ENCODE data around the gene ETV6.
A peak's percentile ranks its signal among the peaks of the same experiment; 100 is the strongest.

The ETV6 gene

DNA sequence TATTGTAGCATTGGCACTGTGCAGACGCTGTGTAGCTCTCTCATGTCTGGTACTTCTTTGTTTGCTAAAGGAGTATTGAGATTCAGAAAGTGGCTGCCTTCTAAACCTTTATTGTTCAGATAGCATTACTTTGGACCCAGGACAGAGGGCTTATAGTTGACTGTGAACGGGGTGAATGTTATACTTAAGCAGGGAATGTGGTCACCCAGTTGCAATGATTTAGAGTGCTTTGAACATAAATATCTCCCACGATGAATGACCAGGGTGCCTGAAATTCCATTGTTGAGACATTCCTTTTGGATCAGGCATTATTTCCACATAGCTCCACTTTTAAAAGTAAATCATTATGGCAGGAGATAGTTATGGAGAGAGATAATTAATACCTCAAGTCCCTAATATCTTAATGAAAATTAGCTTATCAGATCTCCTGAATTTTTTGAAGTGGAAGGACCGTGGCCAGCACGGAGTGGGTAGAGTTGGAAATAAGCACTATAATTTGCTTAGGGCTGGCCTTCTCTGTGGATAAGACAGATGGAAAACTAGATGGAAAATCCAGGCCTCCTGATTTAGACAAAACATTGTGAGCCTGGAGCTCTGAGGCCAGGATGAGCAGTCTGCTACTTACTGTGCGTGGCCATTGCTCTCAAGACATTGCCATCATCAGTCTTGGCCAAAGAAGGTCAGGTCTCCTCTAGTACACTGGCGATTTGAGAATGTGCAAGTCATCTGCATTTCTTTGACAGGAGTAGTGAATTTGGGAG is 114.5 kb downstream of the ETV6 start:
- DNase-seq: no peak

DNA sequence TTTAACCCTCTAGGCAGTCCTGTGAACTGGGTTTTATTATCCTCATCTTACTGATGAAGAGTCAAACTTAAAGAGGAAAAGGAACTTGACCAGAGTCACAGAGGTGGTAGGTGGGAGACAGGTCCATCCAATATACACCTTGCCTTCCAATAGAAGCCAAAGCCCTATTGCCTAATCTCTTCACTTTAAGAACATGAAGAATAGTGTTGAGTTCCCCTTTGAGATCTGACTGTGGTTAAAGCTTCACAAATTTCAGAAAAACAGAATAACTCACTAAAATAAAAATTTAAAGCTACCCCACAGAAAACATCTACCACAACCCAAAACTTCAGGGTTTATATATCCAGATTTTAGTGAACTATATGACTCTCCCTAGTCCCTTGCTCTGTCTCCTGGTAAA is 115.4 kb downstream of the ETV6 start:
- DNase-seq: no peak

- DNase-seq: no peak
These were observed 115.9 kb downstream of the ETV6 start for GRCh38 chr12:11765421-11765816.

GRCh38 chr12:11765817-11766794 is 116.6 kb downstream of the ETV6 start:
- peak; percentile 54 for DNase-seq

DNA sequence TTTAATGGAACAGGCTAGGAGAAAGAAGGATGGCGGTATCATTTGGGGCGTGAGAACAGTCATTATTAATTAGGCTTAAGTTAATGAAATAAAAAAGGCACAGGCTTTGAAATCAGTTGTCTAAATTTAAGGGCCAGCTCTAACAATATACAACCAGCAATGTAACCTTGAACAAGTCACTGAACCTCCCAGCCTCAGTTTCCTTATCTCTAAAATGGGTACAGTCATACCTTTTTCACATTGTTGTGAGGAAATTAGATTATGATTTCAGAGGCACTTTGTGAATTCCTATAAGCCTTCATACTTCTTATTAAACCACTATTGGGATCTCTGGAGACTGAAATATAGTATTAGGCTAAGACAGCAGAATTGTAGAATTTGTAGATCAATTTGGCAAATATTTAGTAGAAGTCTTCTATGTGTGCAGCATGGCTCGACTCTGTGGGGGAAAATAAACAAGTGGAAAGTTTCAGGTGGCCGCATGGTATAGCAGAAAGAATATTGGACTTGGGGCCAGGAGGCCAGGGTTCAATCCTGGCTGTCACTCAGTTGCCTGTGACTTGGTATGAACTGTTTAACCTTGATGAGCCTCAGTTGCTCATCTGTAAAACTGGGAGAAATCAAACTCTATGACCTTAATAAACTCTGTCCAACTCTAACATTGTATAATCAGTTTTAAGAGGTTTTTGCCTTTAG is 117.7 kb downstream of the ETV6 start:
- DNase-seq: no peak

DNA sequence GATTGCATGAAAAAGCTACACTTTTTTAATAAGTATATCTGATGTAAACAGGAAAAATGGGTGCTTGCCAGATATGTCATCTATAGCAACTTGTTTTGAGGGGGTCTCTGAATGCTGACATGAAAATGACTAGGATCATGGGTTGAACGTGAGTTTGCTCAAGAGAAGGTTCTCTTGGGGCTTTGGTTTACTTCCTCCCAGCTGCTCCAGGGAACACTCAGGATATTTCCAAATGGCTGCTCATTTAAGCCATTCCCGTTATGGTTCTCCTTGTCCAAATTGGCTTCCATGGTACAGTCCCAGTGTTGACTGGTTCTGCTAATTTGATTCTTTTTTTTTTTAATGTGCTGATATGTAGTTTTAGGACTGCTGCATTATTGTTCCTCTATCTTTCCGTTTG is 118.3 kb downstream of the ETV6 start:
- no peak for DNase-seq

- no peak for DNase-seq
These were observed 118.9 kb downstream of the ETV6 start for GRCh38 chr12:11768233-11768965.

GRCh38 chr12:11769723-11770514 is 120.4 kb downstream of the ETV6 start:
- DNase-seq: peak; percentile 50

GRCh38 chr12:11771356-11771755 is 121.9 kb downstream of the ETV6 start:
- no peak for DNase-seq

DNA sequence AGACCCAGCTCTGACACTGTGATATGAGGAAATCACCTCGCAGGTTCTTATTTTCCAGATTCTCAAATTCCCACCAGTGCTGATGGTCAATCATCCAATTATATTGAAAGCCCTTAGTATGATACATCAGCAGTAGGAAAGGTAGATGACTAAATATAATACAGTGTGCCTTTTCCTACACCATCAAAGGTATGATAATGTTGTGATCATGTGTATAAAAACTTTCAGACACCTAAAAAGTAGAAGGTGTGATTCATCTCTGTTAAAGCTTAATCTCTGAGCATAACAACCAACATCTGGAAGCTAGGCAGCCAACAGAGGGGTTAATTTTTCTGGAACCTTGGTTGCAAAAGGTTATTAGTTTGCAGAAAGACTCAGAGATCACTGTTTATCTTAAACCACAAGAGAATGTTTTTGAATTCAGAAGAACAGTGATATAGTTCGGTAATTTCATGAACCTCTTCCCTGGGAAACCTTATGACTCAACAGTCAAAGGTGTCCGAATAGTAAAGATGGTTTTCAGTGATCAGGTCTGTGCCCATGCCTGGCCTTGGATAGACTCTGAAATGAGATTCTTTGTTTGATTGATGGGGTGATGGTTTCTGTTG is 122.5 kb downstream of the ETV6 start:
- DNase-seq: no peak

GRCh38 chr12:11773889-11774677 is 124.6 kb downstream of the ETV6 start:
- peak; percentile 19 for DNase-seq

- DNase-seq: no peak
These were observed 125.3 kb downstream of the ETV6 start for GRCh38 chr12:11774821-11775220.

- DNase-seq: no peak
These were observed 126.8 kb downstream of the ETV6 start for GRCh38 chr12:11776316-11776715.

- DNase-seq: no peak
These were observed 128.0 kb downstream of the ETV6 start for GRCh38 chr12:11777451-11777850.

DNA sequence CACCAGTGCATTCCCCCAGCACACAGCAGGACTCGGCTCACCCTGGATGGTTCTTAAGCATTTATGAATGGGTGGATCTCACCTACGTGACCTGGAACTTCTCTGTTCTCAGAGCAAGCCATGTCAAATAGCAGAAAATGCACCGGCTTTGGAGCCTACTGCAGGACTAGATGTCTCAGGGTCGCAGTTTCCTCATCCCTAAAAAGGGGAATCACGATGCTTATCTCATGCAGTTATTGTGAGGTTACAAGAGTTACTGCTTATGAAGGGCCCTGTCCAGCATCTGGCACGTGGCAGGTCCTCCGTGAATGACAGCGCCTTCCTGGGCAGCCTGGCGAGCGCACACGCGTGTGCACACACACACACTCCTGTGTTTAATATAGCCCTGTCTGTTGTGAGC is 128.5 kb downstream of the ETV6 start:
- no peak for DNase-seq

DNA sequence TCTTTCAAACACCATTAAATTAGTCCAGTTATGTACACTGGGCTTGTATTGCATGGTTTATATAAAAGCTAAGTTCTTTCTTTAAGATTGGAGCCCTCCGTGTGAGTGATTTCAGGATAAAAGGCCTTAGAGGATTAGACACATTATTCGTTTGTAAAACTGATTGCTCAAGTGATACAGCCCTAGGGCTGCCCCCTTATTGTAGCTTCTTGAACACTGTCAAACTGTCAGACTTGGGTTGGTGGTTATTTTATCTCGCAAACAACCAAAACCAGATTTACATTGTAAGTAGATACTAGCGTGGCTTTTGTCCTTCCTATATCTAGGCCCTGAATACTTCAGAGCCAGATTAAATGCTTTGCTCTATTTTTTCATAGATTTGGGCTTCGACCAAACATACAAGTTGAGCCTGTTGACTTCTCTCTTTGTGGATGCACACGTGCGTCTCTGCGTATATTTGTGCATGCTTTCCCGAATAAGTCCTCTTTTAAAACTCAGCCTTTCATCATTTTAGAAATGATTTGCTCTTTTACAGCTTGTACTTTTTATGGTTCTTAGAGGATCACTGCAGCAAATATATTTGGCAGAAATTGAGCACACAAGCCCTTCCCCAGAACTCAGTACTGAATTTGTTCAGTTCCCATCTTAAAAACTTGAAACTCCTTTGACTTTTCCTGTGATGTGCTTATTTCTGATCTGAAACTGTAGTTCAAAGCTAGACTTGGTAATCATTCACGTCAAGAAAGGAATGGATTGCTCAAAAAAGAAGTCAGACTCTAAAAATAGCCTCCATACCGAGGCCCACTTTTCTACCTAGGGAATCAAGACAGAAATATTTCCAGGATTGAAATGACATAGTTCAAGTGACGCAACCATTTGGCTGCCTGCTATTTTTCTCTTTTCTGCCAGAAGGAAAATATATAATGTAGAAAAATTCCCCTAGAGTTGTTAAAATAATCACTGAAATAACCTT is 129.5 kb downstream of the ETV6 start:
- DNase-seq: no peak

DNA sequence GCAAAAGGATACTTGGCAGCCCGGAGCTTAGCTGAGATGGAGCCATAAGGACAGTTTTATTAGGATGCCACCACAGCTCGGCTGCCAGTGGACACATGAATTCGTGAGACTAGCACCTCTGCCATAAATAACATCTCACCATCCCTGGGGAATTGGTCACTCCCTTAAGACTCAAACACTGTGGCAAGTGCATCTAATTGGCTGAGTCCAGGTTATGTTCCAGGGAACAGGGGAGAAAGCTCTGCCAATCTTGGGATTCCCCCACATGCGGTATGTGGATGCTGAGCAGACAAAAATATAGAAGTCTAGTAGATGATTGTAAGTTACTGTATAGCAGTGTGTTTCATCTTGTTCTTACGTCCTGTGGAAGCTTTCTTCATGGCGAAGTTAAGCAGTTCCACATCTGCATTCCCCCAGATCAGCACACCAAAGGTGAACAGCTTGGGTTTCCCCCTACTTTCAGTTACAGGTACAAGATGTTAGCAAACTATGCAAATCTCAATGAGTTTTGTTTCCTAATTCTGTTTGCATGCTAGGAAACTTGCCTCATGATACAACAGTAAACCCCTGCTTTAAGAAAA is 131.1 kb downstream of the ETV6 start:
- DNase-seq: no peak

- DNase-seq: no peak
These were observed 133.5 kb downstream of the ETV6 start for GRCh38 chr12:11782914-11783420.

GRCh38 chr12:11785712-11786111 is 136.2 kb downstream of the ETV6 start:
- no peak for DNase-seq
